ENCODE measurements around the gene LYVE1. TPM values are rescaled to one million over a fixed set of nuclear protein-coding genes. Genes with fewer than 3 reads are reported as not detected.
"Not testable (repeated sequence)": the region's sequence is repeated elsewhere in the genome, so short reads cannot be mapped to it uniquely, and the experiment has no call there.

Gene LYVE1
- total RNA-seq, 4 donors from 2014 or later = 12.1 to 30.2 (median 19.2) TPM

- DNase-seq (no peak), ATAC-seq (no peak)
- H3K27me3 ChIP-seq = no peaks in the 10 kb centered on the region
- no peaks in the 10 kb centered on the region for H3K9me3 ChIP-seq
- H3K4me1 ChIP-seq = peaks cover 49 to 55% of the 10 kb centered on the region in 2 donors
- in situ Hi-C loops (cut with MboI; ENCODE audit: low sequenced_read_pairs in 4 of 4) (no loop called here), intact Hi-C loops (cut with DNase I; ENCODE audit: low total_unique reads) (no loop called here)
- TF ChIP-seq POLR2A (IDR thresholded peaks at IDR 0.05) = no peak
- TF ChIP-seq CTCF (IDR thresholded peaks at IDR 0.05 in 4 of 5, conservative IDR thresholded peaks at IDR 0.05 in 1 of 5) = no peak
- H3K27ac ChIP-seq = peak overlapping the region; percentile 85 to 93 (median 89)
- no peaks in the 10 kb centered on the region for H3K36me3 ChIP-seq
- H3K4me3 ChIP-seq = no peak overlapping the region
Measured at GRCh38 chr11:10598816-10599215, 30.4 kb upstream of the LYVE1 start.

GRCh38 chr11:10597877-10598351 lies 29.4 kb upstream of the LYVE1 start:
- in situ Hi-C loops (cut with MboI; ENCODE audit: low sequenced_read_pairs in 4 of 4) = no loop called here
- Histone ChIP-seq H3K4me3 (no peak overlapping the region), H3K36me3 (no peaks in the 10 kb centered on the region), H3K9me3 (no peaks in the 10 kb centered on the region), H3K4me1 (peaks cover 42 to 48% of the 10 kb centered on the region in 2 donors), H3K27ac (peak overlapping the region; percentile 85 to 93 (median 89)), H3K27me3 (no peaks in the 10 kb centered on the region)
- no peak for ATAC-seq
- intact Hi-C loops (cut with DNase I; ENCODE audit: low total_unique reads) = no loop called here
- DNase-seq = no peak
- no peak for TF ChIP-seq POLR2A (IDR thresholded peaks at IDR 0.05)
- TF ChIP-seq CTCF (IDR thresholded peaks at IDR 0.05 in 4 of 5, conservative IDR thresholded peaks at IDR 0.05 in 1 of 5) = no peak

GRCh38 chr11:10595840-10596239 lies 27.4 kb upstream of the LYVE1 start:
- H3K9me3 ChIP-seq; H3K27ac ChIP-seq; DNase-seq; H3K36me3 ChIP-seq; intact Hi-C loops (cut with DNase I; ENCODE audit: low total_unique reads); H3K4me3 ChIP-seq; in situ Hi-C loops (cut with MboI; ENCODE audit: low sequenced_read_pairs in 4 of 4); H3K27me3 ChIP-seq; ATAC-seq: not testable (repeated sequence)
- peaks cover 31 to 32% of the 10 kb centered on the region in 2 donors for H3K4me1 ChIP-seq

- DNase-seq (no peak), ATAC-seq (no peak)
- intact Hi-C loops (cut with DNase I; ENCODE audit: low total_unique reads) (no loop called here), in situ Hi-C loops (cut with MboI; ENCODE audit: low sequenced_read_pairs in 4 of 4) (no loop called here)
- Histone ChIP-seq H3K4me3 (no peak overlapping the region), H3K27me3 (no peaks in the 10 kb centered on the region), H3K36me3 (no peaks in the 10 kb centered on the region), H3K27ac (no peak overlapping the region), H3K4me1 (peaks cover 17 to 19% of the 10 kb centered on the region in 2 donors), H3K9me3 (no peaks in the 10 kb centered on the region)
- TF ChIP-seq POLR2A (IDR thresholded peaks at IDR 0.05) (no peak), CTCF (IDR thresholded peaks at IDR 0.05 in 4 of 5, conservative IDR thresholded peaks at IDR 0.05 in 1 of 5) (no peak)
Measured at GRCh38 chr11:10594407-10594806, 25.9 kb upstream of the LYVE1 start.

GRCh38 chr11:10592331-10592730 lies 23.9 kb upstream of the LYVE1 start:
- in situ Hi-C loops (cut with MboI; ENCODE audit: low sequenced_read_pairs in 4 of 4) (no loop called here), intact Hi-C loops (cut with DNase I; ENCODE audit: low total_unique reads) (no loop called here)
- Histone ChIP-seq H3K27me3 (no peaks in the 10 kb centered on the region), H3K36me3 (no peaks in the 10 kb centered on the region), H3K27ac (peak overlapping the region in 2 of 4 donors; percentile 2 to 16), H3K4me3 (no peak overlapping the region), H3K4me1 (peaks cover 0 to 5% of the 10 kb centered on the region in 2 donors), H3K9me3 (no peaks in the 10 kb centered on the region)
- DNase-seq (no peak), ATAC-seq (peak; percentile 74 to 89)
- TF ChIP-seq POLR2A (IDR thresholded peaks at IDR 0.05) (no peak), CTCF (IDR thresholded peaks at IDR 0.05 in 4 of 5, conservative IDR thresholded peaks at IDR 0.05 in 1 of 5) (no peak)
